ENCODE results near the gene NAA16.
"Not testable (repeated sequence)": the region's sequence is repeated elsewhere in the genome, so short reads cannot be mapped to it uniquely, and the experiment has no call there.

Gene NAA16

GRCh38 chr13:41411522-41411921 is 100.5 kb downstream of the NAA16 start:
- no peak for DNase-seq

GRCh38 chr13:41413872-41414271 is 102.8 kb downstream of the NAA16 start:
- no peak for DNase-seq

- no peak for DNase-seq
Observed at GRCh38 chr13:41416276-41416675, 105.2 kb downstream of the NAA16 start.

GRCh38 chr13:41418027-41418426 is 107.0 kb downstream of the NAA16 start:
- no peak for DNase-seq

GRCh38 chr13:41418731-41419130 is 107.7 kb downstream of the NAA16 start:
- no peak for DNase-seq

GRCh38 chr13:41419206-41419605 is 108.1 kb downstream of the NAA16 start:
- DNase-seq, result no peak

- DNase-seq, result no peak
Observed at GRCh38 chr13:41420146-41420545, 109.1 kb downstream of the NAA16 start.

- DNase-seq, result not testable (repeated sequence)
Observed at GRCh38 chr13:41421330-41421729, 110.3 kb downstream of the NAA16 start.

GRCh38 chr13:41421983-41422382 is 110.9 kb downstream of the NAA16 start:
- DNase-seq, result not testable (repeated sequence)

- not testable (repeated sequence) for DNase-seq
Observed at GRCh38 chr13:41423259-41423658, 112.2 kb downstream of the NAA16 start.

- DNase-seq, result not testable (repeated sequence)
Observed at GRCh38 chr13:41424675-41425074, 113.6 kb downstream of the NAA16 start.

- no peak for DNase-seq
Observed at GRCh38 chr13:41426047-41426446, 115.0 kb downstream of the NAA16 start.
